Measurements from ENCODE around the gene DSG2.

GRCh38 chr18:31555971-31556747 is 58.2 kb downstream of the DSG2 start:
- TF ChIP-seq CTCF (IDR thresholded peaks at IDR 0.05) (peak; percentile 57 to 68 (median 60)), EP300 (IDR thresholded peaks at IDR 0.05) (no peak), POLR2A (IDR thresholded peaks at IDR 0.05) (no peak)

Measured in ovary (tissue), 3 donors.